Stimulated activated CD4-positive, alpha-beta T cell treated with anti-CD3 and anti-CD28 coated beads, TNF-alpha, amount 100 ng/mL, for 1 hour (primary cell): ENCODE measurements around the gene HADHB.
A peak's percentile ranks its signal among the peaks of the same experiment; 100 is the strongest.

Experiments used
- DNase-seq, 3 donors: peaks; one replicate each; pipeline ENCODE4 v3.0.0-alpha.2; 2020; ENCODE audit warnings: low read depth in 3 of 3, low spot score in 1 of 3

HADHB gene

GRCh38 chr2:26244309-26245230, at the start of gene HADHB, which contains the start of gene HADHA:
Gene HADHB, plus strand, starts transcription at chr2:26244939. Its CDS starts 9,316 bp downstream, at chr2:26254255.
Gene HADHA, minus strand, starts transcription at chr2:26244632. Its CDS starts 36 bp downstream, at chr2:26244596.
- DNase-seq: peak; percentile 63 to 76 (median 63)

GRCh38 chr2:26195040-26195984, 49.4 kb upstream of the HADHB start:
- no peak for DNase-seq

GRCh38 chr2:26196683-26197418, 47.9 kb upstream of the HADHB start:
- DNase-seq: no peak

- DNase-seq: no peak
These were observed 47.2 kb upstream of the HADHB start for GRCh38 chr2:26197516-26197915.

GRCh38 chr2:26202981-26203490, 41.7 kb upstream of the HADHB start:
- no peak for DNase-seq

GRCh38 chr2:26203906-26204305, 40.8 kb upstream of the HADHB start:
- no peak for DNase-seq

- DNase-seq: no peak
These were observed 32.7 kb upstream of the HADHB start for GRCh38 chr2:26212011-26212410.

- DNase-seq: no peak
These were observed 30.0 kb upstream of the HADHB start for GRCh38 chr2:26214759-26215158.

- no peak for DNase-seq
These were observed 28.9 kb upstream of the HADHB start for GRCh38 chr2:26215833-26216232.

- DNase-seq: no peak
These were observed 28.2 kb upstream of the HADHB start for GRCh38 chr2:26216587-26216986.

- DNase-seq: no peak
These were observed 27.0 kb upstream of the HADHB start for GRCh38 chr2:26217720-26218119.

- no peak for DNase-seq
These were observed 21.7 kb upstream of the HADHB start for GRCh38 chr2:26223018-26223417.

GRCh38 chr2:26224095-26224494, 20.6 kb upstream of the HADHB start:
- DNase-seq: no peak

GRCh38 chr2:26229595-26229994, 15.1 kb upstream of the HADHB start:
- no peak for DNase-seq

- no peak for DNase-seq
These were observed 13.9 kb upstream of the HADHB start for GRCh38 chr2:26230806-26231205.

- DNase-seq: no peak
These were observed 9.7 kb upstream of the HADHB start for GRCh38 chr2:26235089-26235488.

GRCh38 chr2:26237868-26238267, 6.9 kb upstream of the HADHB start:
- DNase-seq: no peak

GRCh38 chr2:26238311-26238958, 6.3 kb upstream of the HADHB start:
- no peak for DNase-seq

- DNase-seq: no peak
These were observed 2.8 kb upstream of the HADHB start for GRCh38 chr2:26241928-26242436.
